Frontal cortex (tissue), 4 donors: Measurements from ENCODE around the gene HEPHL1. TPM values are rescaled to one million over a fixed set of nuclear protein-coding genes. Genes with fewer than 3 reads are reported as not detected.

ENCODE experiments used
- DNase-seq, 2 donors: peaks; one replicate each; pipeline ENCODE4 v3.0.0; 2012; ENCODE audit warnings: low spot score in 2 of 2
- FAIRE-seq: peaks from 2 replicates; lab custom pipeline; 2012; peaks lifted over from hg19 to GRCh38; lab: Jason Lieb, UNC
- total RNA-seq: library from RNA; depleted of rRNA; stranded (reverse); fragments of >200 nt; gene quantifications from one replicate; pipeline ENCODE4 v1.2.3, GENCODE V29; 2014
- donor health status: control.
- donor health status: control.
- donor health status: control.

The HEPHL1 gene
- total RNA-seq, 1 donor from 2014 or later = not detected

- DNase-seq = no peak
- FAIRE-seq = no peak
Measured at GRCh38 chr11:94011478-94011877, 9.7 kb upstream of the HEPHL1 start.

DNA sequence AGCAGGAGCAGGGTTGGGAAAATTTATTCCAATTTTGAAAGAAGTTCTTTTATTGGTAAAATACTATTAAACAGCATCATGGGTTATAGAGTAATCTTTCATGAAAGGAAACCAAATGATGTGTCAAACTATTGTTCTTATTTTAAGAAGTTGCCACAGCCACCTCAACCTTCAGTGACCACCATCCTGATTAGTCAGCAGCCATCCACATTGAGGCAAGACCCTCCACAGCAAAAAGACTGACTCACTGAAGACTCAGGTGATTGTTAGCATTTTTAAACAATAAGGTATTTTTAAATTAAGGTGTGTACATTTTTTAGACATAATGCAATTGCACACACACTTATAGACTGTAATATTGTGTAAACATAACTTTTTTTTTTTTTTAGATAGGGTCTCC, 3.7 kb upstream of the HEPHL1 start:
- DNase-seq = no peak
- FAIRE-seq = no peak

DNA sequence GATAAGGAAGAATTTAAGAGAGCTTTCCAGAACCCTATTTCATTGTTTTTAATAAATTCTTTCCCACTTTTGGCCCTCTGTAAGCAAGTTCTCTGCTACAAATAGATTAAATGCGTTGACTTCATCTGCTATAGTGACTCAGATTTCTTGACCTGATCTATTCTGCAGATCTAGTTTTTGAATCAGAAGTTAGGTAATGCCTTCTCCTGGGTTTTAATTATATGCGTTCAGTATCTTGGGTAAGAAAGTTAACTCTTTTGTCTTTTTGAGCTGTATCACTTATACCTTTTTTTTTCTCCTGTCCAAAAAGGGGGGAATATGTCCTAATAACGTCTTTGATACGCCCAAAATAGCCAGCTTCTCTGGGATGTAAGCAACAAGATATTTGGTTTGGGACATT, 2.4 kb upstream of the HEPHL1 start:
- no peak for FAIRE-seq
- no peak for DNase-seq

DNA sequence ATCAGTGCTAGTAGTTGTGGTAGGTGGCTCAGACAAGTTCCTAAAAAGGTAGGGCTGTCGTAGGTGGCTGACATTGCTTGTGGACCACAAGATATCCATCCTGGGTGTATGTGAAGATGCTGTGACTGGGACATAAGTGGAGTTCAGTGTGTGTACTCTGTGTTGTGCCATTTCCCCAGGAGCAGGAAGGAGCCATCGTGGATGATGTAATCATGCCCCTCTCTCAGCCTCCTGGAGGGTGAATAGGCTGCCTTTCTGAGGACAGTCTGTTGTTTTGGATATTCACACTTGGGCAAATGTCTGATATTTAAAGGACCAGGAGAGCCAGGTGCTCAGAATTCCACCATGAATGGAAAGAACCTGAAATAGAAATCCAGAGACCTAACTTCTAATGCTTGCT, 2.7 kb downstream of the HEPHL1 start:
- FAIRE-seq (no peak), DNase-seq (no peak)

DNA sequence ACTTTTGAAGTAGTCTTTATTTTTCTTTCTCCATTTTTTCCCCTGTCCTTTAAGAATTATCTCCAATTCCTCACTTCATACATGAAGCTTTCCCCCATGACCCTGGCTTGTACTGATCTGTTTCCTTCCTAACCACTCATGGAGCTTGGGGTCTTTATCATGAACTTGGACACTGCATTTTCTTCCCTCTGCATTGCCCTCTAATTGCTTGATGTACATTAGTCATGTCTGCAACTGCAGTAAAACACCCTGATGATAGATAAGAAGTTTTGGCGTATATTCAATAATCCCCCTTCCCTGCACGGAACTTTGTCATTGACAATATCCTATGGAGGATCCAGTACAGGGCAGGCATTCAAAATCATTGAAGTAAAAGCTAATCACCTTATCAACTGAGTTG, 3.4 kb downstream of the HEPHL1 start:
- no peak for FAIRE-seq
- no peak for DNase-seq

DNA sequence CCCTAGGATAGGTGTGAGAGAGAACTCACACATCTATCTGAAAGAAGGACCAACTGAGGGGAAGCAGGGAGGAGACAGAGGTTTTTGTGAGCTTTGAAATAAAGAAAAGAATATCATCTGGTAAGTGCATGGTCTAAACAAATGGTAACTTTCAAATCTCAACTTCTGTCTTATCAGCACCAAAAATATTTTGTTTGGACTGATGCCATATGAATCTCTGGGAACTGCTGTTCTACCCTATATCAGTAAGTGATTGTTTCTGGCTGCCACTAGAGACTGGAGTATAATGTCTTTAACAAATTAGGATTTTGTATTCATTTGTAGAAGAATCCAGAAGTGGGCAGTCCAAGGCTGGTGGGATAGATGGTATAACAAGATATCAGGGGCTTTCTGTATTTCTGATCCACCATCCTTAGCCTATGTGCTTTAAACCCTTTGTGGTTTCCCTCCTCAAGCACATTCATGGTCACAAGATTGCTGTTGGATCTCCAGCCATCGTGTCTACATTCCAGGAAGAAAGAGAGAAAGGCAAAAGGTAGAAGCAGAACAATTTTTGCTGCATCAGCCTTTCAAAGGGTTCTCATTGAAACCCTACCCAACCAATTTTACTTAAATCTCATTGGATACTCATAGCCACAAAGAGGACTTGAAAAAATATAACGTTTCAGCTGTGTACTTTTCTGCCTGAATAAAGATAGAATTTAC, 4.7 kb downstream of the HEPHL1 start:
- FAIRE-seq = no peak

GRCh38 chr11:94027210-94027609, 6.1 kb downstream of the HEPHL1 start:
- FAIRE-seq = no peak

More for the DNA sequence above, 4.7 kb downstream of the HEPHL1 start:
- no peak for DNase-seq

GRCh38 chr11:94028436-94028835, 7.3 kb downstream of the HEPHL1 start:
- DNase-seq (no peak), FAIRE-seq (no peak)

More at GRCh38 chr11:94027210-94027609, 6.1 kb downstream of the HEPHL1 start:
- no peak for DNase-seq

- no peak for FAIRE-seq
Measured at GRCh38 chr11:94030059-94030458, 8.9 kb downstream of the HEPHL1 start.

GRCh38 chr11:94031625-94032024, 10.5 kb downstream of the HEPHL1 start:
- FAIRE-seq = no peak
- DNase-seq = no peak

More at GRCh38 chr11:94030059-94030458, 8.9 kb downstream of the HEPHL1 start:
- no peak for DNase-seq

DNA sequence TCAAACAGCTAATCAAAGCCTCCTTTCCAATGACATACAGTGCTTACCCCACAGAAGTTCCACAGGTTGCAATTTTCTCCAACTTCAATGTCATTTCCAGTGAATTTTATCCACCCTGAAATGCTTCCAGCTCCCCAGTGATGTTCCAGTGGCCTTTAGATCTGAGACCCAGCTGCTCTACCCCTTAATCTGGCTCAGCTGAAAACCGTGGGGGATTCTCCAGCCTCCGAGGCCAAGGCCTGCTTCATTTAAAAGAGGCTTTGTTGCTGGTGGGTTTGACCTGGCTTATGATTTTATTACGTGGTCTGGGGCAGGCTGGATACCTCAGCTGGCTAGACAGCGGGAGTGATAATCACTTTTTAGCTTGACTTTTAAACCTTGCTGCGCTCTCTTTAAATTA, 10.9 kb downstream of the HEPHL1 start:
- FAIRE-seq (no peak), DNase-seq (no peak)

GRCh38 chr11:94032725-94033124, 11.6 kb downstream of the HEPHL1 start:
- no peak for FAIRE-seq
- DNase-seq = no peak

DNA sequence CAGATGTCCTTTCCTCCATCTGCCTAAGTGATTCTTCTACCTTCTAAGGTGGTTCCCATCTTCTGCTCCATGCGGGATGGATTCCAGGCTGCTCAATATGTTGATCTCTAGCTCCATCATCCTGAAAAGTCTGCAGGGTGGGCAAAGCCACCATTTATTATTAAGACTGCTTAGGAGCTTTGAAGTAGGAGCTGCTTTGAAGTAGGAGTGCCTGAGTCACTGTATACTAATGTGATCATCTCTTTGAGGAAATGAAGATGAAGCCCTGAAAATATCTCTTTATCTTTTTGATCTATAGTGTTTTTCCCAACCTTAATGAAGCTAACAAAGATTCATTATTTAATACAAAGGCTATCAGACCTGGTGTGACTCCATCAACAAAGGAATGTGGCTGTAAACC, 13.1 kb downstream of the HEPHL1 start:
- FAIRE-seq (no peak), DNase-seq (no peak)

- DNase-seq (no peak), FAIRE-seq (no peak)
Measured at GRCh38 chr11:94036096-94036495, 14.9 kb downstream of the HEPHL1 start.

GRCh38 chr11:94043241-94043640, 22.1 kb downstream of the HEPHL1 start:
- FAIRE-seq = no peak
- DNase-seq = no peak

- FAIRE-seq (no peak), DNase-seq (no peak)
Measured at GRCh38 chr11:94046796-94047195, 25.6 kb downstream of the HEPHL1 start.

DNA sequence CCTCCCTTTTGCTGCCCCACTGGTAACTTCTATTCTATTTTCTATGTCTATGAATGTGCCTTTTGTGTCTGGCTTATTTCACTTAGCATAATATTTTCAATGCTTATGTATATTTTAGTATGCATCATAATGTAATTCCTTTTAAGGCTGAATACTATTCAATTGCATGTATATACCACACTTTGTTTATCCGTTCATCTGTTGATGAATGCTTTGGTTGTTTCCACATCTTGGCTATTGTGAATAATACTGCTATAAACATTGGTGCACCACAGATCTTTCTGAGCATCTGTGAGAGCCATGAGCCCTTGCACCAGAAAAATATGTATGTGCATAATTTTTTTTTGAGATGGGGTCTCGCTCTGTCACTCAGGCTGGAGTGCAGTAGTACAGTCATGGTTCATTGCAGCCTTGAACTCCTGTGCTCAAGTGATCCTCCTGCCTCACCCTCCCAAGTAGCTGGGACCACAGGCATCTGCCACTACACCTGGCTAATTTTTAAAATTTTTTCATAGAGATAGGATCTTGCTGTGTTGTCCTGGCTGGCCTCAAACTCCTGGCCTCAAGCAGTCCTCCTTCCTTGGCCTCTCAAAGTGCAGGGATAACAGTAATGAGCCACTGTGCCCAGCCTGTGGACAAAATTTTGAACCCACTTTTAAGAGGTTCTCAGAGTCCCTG, 27.0 kb downstream of the HEPHL1 start:
- DNase-seq (no peak), FAIRE-seq (no peak)

DNA sequence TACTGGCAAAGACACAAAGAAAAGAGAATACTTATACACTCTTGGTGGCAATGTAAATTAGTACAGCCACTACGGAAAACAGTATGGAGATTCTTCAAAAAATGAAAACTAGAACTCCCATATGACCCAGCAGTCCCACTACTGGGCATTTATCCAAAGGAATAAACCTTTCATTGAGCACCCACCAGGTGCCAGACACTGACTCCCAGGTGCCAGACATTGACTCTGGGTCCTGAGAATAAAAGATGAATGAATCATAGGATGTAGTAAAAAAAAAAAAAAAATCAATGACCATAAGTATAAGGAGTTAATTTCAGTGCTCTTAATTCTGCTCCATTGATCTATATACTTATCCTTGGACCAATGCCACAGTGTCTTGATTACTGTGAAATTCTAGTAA, 28.2 kb downstream of the HEPHL1 start:
- no peak for FAIRE-seq

GRCh38 chr11:94058630-94059029, 37.5 kb downstream of the HEPHL1 start:
- FAIRE-seq (no peak), DNase-seq (no peak)

More for the DNA sequence above, 28.2 kb downstream of the HEPHL1 start:
- no peak for DNase-seq

- no peak for DNase-seq
- FAIRE-seq = no peak
Measured at GRCh38 chr11:94059065-94059464, 37.9 kb downstream of the HEPHL1 start.

- no peak for FAIRE-seq
- DNase-seq = no peak
Measured at GRCh38 chr11:94060401-94060800, 39.2 kb downstream of the HEPHL1 start.

- FAIRE-seq (no peak), DNase-seq (no peak)
Measured at GRCh38 chr11:94062360-94062759, 41.2 kb downstream of the HEPHL1 start.
